Stimulated activated CD8-positive, alpha-beta memory T cell treated with anti-CD3 and anti-CD28 coated beads, Interleukin-12 subunit alpha, Interleukin-12 subunit beta, amount 100 ng/mL, for 1 hour (primary cell): ENCODE results near the gene CAPZB.

Source experiments
- DNase-seq: peaks from one replicate; pipeline ENCODE4 v3.0.0-alpha.2; 2020; ENCODE audit warnings: low read depth

Gene CAPZB

DNA sequence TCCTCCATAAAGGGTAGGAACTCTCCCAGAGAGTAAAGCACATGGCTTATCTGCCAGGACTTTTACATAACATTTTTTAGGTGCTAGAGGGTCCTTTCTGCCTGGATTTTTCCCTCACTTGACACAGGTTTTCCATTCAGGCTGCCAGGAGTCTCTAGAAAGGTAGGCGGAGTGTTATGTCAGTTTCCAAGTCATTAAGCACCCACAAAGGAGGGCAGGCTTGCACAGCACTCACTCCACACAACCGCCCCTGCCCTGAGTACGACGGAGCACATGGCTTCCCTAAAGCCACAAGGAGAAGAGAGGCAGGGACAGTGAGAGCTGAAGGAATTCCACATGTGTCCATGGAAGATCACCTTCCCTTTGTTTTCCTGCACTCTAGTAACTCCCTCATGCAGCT, 55.7 kb downstream of the CAPZB start:
- no peak for DNase-seq

DNA sequence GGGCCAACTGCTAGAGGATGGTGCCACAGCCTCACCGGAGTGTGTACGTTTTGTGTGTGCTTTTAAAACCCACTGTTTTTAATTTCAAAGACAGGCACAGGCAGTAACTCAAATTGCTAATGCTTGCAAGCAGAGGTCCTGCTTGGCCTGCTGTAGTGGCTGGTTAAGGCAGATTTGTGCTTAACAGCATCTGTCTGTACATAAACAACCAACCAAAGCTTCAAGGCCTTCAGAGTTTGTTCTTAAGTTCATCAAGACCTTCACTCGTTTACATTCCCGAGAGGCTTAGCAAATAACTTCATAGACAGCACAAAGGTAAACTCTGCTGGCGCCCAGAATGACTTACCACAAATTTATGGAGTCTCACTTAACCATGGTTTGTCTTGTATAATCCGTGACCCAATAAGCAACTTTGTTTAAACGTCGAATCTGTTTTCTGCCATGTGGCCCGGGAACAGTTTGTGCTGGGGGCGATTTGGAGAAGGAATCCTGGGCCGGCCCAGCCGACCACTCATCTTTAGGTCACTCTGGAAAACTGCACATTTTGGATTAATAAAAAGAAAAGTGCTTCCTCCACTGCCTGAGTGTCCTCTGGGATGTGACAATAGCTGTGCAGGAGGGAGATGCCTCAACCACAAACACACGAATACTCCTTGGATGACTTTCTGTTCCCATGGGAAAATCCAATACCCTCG, 58.1 kb downstream of the CAPZB start:
- DNase-seq: no peak

DNA sequence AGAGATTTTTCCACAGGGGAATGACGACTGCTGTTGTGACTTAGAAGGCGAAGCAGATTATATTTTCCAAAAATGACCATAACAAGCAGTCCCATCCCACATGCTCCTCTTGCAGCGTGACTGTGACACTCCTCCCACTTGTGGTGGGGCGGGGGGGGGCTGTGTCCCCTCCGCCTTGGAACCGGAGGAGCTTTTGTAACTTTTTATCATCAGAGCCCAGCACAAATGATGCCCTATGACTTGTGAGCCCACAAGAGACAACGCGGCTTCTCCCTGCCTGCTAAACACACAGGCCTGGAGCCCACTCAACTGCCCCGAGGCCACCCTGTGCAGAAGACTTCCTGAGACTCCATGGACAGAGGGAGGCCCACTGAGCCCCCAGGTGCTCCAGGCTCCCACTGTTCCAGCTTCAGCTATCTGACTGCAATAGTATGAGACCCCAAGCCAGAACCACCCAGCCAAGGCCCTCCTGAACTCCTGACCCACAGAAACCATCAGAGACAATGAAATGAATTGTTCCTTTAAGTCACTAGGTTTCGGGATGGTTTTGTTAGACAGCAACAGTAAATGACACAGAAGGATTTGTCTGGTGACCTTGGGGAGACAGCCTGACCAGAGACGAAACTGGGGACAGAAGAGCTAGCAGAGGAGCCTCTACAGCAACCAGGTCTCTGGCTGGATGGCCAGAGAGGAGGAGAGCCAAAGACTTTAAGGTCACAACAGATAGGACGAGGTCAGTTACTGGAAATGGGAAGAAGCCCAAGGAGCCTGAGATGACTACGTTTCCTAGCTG, 58.8 kb downstream of the CAPZB start:
- no peak for DNase-seq

DNA sequence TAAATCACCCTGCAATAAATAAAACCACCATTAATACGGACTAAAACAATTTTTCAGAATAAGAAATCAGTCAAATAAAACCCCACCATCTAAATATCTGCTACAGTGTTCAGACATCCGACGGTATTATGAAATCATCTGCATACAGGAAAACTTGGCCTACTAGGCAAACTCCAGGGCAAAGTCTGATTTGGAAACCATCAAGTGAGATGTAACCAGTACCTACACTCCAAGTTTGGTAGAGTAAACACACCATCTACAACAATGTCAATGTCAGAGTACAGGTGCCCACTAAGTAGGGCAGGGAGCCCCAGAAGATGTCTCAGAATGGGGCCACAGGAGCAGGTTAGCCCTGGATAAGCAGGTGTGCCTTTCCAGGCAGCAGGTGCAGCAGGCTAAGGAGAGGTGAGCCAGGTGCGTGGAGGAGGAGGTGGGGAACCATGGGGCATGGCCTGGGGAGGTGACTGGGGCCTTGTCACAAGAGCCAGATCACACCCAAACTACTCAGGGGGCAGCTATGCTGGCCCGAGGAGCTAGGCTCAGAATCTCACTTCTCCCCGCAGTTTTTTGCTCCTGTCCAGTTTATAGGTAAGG, 59.6 kb downstream of the CAPZB start:
- no peak for DNase-seq

DNA sequence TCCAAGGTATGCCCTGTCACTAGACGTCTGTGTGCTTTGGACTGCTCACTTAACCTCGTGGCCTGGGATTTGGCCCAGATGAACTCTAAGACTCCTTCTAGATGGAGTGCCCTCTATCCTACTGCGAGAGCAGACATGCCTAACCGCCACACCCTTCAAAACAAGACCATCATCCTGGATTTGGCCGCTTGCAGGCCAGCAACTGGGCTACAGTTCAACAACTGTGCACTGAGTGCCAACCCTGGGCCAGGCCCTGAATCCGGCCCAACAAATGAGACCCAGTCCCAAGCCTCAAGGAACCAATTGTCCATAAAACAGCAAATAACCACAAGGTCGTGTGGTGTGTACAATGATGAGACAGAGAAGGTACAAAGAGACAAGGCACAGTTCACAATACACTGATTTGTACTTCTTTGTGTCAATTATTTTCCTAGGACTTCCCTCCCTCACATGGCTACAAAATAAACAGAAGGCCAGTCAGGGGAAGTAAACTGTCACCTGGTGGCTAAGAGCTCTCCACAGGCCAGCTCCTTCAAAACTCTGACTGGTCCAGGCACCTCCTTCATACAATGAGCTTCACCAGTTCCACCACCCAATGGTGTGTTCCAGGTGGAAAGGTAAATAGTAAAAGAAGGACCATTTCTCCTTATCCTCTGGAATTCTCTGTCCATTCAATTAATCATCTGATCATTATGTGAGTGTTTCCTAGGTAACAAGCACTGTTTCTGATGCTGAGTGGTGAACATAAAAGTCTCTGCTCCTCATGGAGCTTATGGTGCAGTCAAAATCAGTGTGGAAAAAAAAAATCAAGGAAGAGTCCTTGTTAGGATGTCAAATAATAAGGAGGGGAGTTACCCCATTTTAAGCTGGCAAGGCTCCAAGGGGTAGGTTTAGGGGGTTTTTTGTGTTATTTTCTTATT, 60.4 kb downstream of the CAPZB start:
- no peak for DNase-seq

DNA sequence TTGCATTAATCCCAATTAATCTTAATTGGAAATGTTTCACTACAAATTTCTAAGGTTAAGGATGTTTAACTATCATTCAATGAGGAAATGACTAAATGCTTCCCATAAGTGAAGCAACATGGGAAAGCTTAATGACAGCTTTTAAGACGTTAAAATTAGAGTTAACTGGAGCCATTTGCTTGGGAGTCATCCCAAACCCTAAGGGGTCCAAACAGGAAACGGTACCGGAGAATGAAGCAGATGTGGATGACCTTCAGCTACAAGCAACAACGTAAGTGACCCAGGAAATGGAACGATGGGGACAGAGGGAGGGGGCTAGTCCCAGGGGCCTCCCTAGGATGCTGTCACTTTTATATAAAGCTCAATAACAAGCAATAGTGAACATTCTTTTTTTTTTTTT, 62.2 kb downstream of the CAPZB start:
- DNase-seq: no peak

DNA sequence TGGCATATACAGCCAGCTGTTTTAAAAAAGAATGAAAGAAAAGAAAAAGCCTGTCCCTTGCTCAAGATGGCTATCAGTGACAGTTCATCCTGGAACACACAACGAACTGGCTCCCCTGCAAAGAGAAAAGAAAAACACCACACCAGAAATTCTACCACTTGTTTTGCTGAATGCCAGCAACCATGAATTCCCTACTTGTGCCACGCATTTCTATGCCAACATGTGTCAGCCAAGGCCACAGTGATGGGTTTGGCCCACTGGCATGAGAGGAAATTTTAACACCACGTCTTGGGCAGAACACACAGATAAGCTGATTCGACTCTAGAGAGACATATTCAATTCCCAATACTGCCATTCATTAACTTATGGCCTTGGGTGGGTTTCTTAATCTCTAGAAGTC, 64.0 kb downstream of the CAPZB start:
- no peak for DNase-seq

DNA sequence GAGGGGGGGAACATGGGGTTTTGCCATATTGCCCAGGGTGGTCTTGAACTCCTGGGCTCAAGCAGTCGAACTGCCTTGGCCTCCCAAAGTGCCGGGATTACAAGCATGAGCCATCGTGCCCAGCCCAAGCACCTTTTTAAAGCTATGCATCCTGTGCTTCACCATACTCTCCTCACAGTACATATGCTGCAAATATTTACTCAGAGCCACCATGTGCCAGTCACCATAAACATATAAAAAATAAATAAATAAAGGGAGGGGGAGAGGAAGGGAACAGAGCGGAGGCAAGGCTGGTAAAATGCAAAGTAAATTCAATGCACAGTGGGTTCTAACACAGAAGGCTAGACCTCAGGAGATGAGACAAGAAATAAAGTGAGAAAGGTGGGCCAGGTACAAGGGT, 64.7 kb downstream of the CAPZB start:
- DNase-seq: no peak

DNA sequence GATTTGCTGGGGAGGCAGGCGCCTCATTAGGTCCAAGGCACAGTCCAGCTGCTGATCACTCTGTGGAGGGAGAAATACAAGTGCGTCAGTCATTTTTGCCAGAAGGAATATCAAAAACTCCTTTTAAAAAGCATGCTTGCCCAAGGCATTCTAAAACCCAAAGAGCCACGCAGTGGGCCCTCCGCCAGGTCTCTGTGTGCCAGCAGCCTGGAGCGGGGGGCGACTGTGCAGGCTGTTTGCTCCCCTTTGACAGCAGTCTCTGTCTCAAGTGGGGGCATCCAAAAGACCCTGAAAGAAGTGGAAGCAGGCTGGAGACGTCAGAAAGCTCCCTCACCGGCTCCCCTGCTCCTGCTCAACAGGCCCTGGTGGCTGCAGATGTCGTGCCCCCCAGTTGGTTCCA, 65.6 kb downstream of the CAPZB start:
- no peak for DNase-seq

DNA sequence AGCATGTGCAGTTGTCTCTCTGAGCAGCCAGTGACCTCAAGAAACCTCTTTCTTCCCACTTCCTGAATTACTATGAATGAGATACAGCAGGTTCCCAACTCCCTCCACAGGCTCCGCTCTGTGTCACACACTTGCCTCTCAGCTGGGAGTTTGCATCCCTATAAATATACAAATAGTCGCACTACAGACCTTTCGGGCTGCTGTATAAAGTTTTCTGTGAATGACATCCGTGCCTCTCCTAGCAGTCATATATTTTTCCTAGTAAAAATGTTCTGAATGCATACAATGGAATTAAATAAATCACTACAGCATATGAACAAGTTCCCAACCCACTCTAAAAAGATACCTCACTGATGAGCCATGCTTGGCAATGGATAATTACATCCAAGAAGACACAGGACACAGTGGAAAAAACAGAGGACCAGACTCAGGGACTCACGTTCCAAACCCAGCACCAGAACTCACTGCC, 66.8 kb downstream of the CAPZB start:
- DNase-seq: no peak

DNA sequence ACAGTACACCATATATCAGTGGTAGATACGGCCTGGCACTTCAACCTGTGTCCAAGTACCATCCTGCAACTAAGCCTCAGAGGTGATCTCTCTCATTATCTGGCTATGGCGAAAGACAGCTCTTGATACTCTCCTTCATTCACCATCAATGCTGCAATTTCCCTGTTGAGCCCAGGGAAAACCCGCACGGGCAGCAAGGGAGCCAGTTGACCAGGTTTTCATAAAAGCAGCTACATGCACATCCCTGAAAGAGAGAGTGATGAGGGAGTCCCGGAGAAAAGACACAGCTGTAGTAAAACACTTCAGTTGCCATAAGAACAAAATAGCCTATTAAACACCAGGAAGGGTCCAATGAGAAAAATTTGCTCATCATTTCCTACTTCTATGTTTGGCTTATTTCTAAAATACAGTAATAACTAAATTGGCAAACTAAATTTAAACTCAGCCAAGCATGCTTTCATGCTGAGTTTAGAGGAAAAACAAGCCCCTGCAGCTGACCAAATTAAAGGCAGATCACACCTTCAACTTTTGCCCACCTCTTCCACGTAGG, 68.3 kb downstream of the CAPZB start:
- DNase-seq: no peak

DNA sequence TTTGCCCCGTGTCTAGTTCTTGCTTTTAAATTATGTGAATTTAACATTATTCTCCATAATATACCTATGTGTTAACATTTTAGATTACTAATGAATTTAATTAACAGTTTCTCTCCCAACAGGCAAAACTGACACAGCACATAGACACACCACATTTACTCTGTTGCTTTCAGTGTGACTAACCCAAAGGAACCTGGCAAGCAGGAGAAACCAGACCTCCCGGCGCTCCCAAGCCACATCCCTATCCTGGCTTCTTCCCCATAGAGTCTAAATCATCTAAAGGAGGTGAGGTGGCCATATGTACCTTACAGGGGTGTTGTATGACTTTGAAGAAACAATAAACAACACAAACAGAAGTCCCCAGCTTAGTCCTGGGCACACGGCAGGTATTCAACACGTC, 69.2 kb downstream of the CAPZB start:
- no peak for DNase-seq

DNA sequence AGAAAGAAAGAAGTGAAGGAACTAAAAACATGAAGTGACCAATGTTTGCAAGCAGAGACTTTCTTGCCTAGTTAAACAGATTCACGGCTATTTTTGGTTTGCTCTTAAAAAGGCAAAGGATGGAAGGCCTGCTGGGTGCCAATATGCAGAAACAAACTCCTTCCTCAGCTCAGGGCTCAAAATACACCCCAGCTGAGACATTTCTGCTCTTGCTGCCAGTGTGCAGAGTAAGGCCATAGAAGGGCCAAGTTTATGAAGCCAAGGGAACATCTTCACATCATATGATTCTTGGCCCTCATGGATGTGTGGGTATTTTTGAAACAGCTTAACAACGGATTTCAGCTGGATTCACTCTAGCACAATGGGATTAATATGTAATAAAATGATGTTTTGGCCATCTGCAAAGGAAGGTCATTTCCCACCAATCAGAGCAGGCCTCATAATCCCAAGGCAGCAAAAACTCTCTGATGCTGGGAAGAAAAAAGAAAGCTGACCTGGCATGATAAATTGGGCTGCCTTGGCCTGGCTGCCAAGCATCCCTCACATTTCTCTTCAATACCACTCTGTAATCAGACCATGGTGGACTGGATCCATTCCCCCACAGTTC, 70.7 kb downstream of the CAPZB start:
- DNase-seq: no peak

DNA sequence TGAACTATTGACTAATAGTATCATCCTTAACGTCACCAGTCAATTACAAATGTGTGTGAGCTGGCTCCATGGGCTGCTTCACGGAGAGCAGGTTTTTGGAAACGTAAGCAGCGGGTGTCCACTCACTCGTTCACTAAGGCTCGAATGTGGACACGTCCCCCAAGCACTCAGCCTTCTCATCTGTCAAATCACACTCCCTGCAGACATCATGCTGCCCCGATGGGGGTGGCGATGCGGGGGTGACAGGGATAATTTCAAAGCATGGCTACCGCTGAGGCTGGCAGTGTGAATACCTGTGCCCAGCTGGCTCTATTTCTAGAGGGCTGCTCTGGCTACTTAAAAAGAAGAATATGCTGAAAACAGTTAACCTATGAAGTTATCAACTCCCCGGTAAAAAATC, 71.3 kb downstream of the CAPZB start:
- DNase-seq: no peak

DNA sequence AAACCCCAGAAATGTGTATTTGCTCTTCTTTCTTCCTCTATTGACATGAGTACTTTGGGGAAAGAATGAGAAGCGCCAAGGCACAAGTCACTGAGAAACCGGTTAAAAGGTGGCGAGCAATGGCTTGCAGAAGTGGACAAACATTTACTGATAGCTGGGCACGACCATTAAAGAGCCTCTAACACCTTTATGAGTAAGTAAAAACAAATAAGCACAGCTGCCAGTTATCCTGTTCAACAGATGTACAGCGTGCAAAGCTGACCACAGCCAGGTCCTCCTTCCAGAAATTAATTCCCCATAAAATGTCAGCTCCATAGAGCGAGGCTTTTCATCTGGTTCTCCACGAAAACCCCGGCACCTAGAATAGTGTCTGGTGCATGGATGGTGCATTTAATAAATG, 72.7 kb downstream of the CAPZB start:
- DNase-seq: no peak

DNA sequence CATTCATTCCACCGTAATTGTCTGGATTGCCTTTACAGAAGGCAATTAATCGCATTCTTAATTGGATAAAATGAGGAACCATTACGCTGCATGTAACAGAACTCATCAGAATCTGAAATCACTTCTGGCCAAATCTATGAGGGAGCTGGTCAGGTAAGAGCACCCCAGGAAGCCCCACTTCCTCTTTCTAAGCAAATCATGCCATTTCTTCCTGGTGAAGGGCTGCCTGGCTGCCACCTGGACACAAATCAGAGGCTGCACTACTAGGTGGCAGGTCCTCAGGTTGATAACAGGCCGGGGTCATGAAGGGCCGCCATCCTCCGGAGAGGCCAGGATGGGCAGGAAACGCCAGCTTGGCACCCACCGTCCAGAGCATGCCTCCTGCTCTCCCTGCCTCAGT, 73.7 kb downstream of the CAPZB start:
- no peak for DNase-seq

DNA sequence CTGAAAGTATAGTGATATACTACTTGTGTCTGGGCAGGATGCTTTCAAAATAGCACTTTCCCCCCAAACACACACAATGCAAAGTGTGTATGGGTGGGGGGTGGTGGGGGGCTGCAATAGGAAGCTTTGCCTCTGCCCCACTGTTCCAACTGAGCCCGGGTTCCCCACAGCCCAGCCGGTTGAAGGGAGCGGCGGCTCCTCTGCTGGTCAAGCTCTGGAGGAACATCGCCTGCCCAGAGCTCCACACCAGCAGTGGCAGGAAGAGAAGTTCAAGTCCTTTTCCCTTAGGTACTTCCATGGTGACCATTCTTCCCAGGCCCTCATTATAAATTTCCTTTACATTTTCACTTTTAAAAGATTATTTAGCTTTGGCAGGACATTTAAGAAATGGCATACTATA, 74.9 kb downstream of the CAPZB start:
- no peak for DNase-seq

DNA sequence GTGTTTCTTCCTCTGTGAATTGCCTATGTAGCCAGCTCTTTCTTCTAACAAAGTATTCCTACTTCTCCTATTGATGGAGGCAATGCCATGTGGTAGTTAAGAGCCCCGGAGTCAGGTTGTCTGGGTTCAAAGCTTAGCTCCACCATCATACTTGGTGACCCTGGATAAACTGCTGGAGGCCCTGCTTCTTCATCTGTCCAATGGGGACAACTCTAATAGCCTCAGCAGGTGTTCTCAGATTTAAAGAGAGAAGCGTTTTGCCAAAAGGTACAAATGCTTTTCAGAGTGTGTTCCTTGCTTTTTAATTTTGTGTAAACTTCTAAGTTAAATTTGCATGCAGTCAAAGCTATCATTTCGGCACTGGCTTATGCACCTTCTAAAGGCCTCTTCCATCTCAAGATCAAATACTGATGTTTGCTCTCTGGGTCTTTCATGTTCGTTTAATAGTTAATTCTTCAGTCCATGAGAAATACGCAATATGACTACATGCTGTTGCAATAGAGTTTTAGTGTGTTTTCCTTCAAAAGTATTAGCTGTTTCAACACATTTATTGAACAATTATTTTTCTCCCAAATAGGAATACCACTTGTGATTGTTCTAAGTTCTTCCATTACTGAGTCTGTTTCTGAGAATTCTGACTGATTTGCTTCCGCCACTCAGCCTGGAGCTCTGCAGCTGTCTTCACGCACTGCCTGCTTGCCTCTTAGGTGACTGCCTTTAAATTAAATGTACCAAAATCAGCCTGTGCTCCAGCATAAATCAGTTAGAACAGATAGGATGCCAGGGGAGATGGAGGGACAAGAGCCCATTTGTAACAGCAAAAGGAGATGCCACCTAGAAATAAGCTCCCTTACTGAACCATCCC, 75.6 kb downstream of the CAPZB start:
- DNase-seq: no peak

DNA sequence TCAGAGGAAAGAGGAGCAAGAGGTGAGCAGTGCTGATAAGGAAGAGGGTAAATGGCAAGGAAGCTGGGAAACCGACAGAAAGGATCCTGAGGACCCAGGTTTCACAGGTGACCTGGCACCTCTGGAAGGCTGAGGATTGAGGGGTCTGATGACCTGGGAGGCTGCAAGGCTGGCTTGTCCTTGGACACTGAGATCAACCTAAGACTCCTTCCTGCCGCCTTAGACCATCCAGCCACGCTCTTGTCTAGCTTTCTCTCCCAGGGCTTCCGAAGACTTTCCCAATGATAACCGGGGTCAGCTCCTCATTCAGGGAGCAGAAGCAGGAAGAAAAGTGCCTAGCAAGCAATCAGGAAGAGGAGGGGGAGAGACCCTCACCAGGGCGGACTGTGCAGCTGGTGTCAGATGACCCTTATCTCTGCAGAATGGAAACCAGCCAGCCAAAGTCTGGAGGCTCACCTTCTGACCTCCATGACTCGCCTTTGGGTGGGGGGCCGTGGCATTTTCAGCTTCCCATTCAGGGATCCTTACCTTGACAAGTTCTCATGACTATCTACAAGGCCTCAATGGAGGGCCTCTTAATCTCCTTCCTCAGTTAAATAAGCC, 77.7 kb downstream of the CAPZB start:
- DNase-seq: no peak

DNA sequence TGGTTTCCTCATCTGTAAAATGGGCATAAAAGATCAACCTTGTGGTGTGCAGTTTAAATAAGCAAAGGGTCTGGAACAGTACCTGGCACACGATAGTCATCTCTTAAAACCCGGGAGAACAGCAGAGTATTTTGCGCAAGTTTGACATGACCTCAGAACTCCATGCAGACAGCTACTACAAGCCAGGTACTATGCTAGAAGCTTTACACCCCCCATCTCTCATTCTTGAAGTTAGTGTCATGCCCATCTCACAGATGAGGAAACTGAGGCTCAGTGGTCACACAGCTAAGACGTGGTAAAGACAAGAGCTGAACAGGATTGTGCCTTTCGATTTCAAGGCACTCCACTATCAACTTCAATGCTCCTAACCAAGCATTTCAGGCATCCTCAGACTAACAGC, 78.7 kb downstream of the CAPZB start:
- DNase-seq: no peak
